Left lung (tissue), 10 donors: ENCODE results near the gene ZNF787. TPM values are rescaled to one million over a fixed set of nuclear protein-coding genes. Genes with fewer than 3 reads are reported as not detected.
A peak's percentile ranks its signal among the peaks of the same experiment; 100 is the strongest.

ENCODE experiments used
- ATAC-seq: fragments of 200-7000 bp; cut with Tn5 transposase; one replicate; pipeline ENCODE4 v1.9.1; 2020; ENCODE audit warnings: moderate library complexity
- DNase-seq, 4 donors: peaks; one replicate each; pipeline ENCODE4 v3.0.0-alpha.2; 2013 to 2020
- H3K27ac ChIP-seq, 2 donors: fragments of 200-600 bp; sonication (generic) in 1 of 2; one replicate each; pipeline versions ENCODE4 v1.5.0 to v1.8.0; 2020 to 2021
- H3K27me3 ChIP-seq, 2 donors: fragments of 200-600 bp; sonication (generic) in 1 of 2; one replicate each; pipeline versions ENCODE4 v1.5.0 to v1.8.0; 2020 to 2021
- H3K36me3 ChIP-seq, 2 donors: fragments of 200-600 bp; sonication (generic) in 1 of 2; one replicate each; pipeline versions ENCODE4 v1.5.0 to v1.8.0; 2020 to 2021
- H3K4me1 ChIP-seq, 2 donors: fragments of 200-600 bp; one replicate each; pipeline ENCODE4 v1.8.0; 2021
- H3K4me3 ChIP-seq, 2 donors: fragments of 200-600 bp; sonication (generic) in 1 of 2; one replicate each; pipeline versions ENCODE4 v1.5.0 to v1.8.0; 2020 to 2021; ENCODE audit warnings: mild to moderate bottlenecking in 1 of 2
- H3K9me3 ChIP-seq, 2 donors: fragments of 200-600 bp; sonication (generic) in 1 of 2; one replicate each; pipeline versions ENCODE4 v1.5.0 to v1.8.0; 2020 to 2021
- intact Hi-C, 2 donors: fragments of 100-400 bp; cut with DNase I; formaldehyde crosslinking; loops; one replicate each; pipeline versions ENCODE4 v1.11.2 to v1.14.2; 2022
- polyA plus RNA-seq, 6 donors: library from polyadenylated mRNA; unstranded; fragments of 120-200 nt; gene quantifications; one replicate each; pipeline ENCODE4 v1.2.1, GENCODE V29; 2013; ENCODE audit not compliant: insufficient read length in 6 of 6
- total RNA-seq, 2 donors: library from RNA; stranded (reverse); fragmentation: NEBNext Ultra II Directional; extraction: Animal tissue kit (Norgen Biotek cat#: 25700); gene quantifications; one replicate each; pipeline ENCODE4 v1.2.1, GENCODE V29; 2021
- TF ChIP-seq, protein P1 (sequence below), 2 donors: fragments of 200-600 bp; sonication (generic) in 1 of 2; IDR thresholded peaks; one replicate each; pipeline versions ENCODE4 v1.5.0 to v1.8.0; 2021; ENCODE audit warnings: antibody characterized with exemption in 2 of 2
- donor health status: DM: no; HTN: yes; CAD: no.
- donor health status: DM: no; HTN: no; CAD: no.

The ZNF787 gene
- total and polyA plus RNA-seq, 8 donors, result 11.0 to 44.6 (median 19.3) TPM

DNA sequence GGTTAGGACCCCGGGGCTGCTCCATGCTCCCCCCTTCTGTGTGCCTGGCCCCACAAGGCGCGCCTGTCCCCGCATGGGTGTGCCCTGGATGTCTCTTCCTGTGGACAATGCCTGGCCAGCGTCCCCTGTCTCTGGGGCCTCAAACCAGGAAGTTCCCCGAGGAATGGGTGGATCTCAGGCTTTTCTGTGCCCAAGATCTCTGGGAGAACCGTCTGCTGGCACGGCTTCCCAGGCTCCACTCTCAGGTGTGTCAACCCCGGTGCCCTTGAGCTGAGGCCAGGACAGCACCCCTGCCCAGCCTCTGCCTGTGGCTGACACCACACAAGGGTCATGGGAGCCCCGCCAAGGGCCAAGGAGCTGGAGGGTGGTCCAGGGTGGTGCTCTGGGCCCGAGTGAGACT, 35.7 kb upstream of the ZNF787 start:
- peaks cover 0 to 3% of the 10 kb centered on the region in 2 donors for H3K4me1 ChIP-seq
- no peak for ATAC-seq
- H3K9me3 ChIP-seq, result no peaks in the 10 kb centered on the region
- TF ChIP-seq, protein P1, sequence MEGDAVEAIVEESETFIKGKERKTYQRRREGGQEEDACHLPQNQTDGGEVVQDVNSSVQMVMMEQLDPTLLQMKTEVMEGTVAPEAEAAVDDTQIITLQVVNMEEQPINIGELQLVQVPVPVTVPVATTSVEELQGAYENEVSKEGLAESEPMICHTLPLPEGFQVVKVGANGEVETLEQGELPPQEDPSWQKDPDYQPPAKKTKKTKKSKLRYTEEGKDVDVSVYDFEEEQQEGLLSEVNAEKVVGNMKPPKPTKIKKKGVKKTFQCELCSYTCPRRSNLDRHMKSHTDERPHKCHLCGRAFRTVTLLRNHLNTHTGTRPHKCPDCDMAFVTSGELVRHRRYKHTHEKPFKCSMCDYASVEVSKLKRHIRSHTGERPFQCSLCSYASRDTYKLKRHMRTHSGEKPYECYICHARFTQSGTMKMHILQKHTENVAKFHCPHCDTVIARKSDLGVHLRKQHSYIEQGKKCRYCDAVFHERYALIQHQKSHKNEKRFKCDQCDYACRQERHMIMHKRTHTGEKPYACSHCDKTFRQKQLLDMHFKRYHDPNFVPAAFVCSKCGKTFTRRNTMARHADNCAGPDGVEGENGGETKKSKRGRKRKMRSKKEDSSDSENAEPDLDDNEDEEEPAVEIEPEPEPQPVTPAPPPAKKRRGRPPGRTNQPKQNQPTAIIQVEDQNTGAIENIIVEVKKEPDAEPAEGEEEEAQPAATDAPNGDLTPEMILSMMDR (IDR thresholded peaks at IDR 0.05), result no peak
- peak overlapping the region; percentile 33 to 70 for H3K27ac ChIP-seq
- H3K4me3 ChIP-seq, result no peak overlapping the region
- peaks cover 0 to 56% of the 10 kb centered on the region in 2 donors for H3K36me3 ChIP-seq
- no peaks in the 10 kb centered on the region for H3K27me3 ChIP-seq
- DNase-seq, result no peak
- intact Hi-C loops, result no loop called here

DNA sequence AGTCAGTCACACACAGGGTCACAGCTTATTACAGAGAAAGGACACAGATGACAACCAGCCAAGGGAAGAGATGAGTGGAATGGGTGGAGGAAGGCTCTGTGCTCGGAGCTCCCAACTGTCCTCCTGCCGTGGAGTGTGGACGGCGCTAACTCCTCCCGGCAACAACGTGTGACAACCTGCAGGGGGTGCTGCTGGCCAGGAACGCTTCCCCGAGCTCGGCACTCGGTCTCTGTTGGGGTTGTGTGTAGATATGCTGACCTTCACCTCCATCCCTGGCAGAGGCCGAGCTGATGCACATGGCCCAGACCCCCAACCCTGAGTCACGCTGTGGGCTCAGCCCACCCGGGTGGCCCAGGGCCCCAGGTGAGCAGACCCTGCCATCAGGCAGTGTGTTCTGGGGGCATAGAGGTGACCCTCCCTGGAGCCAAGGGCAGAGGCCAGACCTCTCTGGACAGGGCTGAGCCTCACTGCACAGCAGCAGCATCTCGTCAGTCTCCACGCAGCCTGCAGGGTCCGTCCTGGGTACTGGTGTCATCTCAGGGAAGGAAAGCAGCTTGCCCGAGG, 34.1 kb upstream of the ZNF787 start:
- Histone ChIP-seq H3K27ac (no peak overlapping the region), H3K36me3 (peaks cover 0 to 44% of the 10 kb centered on the region in 2 donors), H3K27me3 (no peaks in the 10 kb centered on the region), H3K4me1 (peaks cover 0 to 3% of the 10 kb centered on the region in 2 donors), H3K4me3 (no peak overlapping the region), H3K9me3 (no peaks in the 10 kb centered on the region)
- peak; percentile 49 for ATAC-seq
- intact Hi-C loops, result no loop called here
- TF ChIP-seq, protein P1 (IDR thresholded peaks at IDR 0.05), result peak in 1 of 2 donors; percentile 33
- no peak for DNase-seq

DNA sequence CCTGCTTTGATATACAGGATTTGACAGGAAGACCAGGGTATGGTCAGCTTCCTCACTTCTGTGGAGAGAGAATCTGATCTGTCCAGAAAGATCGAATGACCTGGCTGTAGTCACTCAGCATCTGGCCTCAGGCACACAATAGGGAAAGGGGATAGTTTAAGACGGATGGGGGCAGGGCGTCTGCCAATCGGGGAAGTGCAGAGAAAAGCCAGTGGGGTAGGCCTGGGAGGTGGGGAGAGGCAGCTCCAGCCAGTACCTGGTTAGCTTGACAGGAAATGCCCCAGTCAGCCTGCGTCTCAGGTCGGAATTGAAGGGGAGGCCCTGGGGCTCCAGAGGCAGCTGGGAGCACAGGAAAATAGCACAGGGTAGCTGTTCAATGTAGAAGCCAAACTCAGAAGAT, 32.4 kb upstream of the ZNF787 start:
- Histone ChIP-seq H3K36me3 (peaks cover 0 to 39% of the 10 kb centered on the region in 2 donors), H3K27me3 (no peaks in the 10 kb centered on the region), H3K4me1 (peaks cover 0 to 3% of the 10 kb centered on the region in 2 donors), H3K9me3 (no peaks in the 10 kb centered on the region), H3K27ac (peak overlapping the region in 1 of 2 donors; percentile 33), H3K4me3 (no peak overlapping the region)
- ATAC-seq, result no peak
- TF ChIP-seq, protein P1 (IDR thresholded peaks at IDR 0.05), result no peak
- intact Hi-C loops, result no loop called here
- no peak for DNase-seq

DNA sequence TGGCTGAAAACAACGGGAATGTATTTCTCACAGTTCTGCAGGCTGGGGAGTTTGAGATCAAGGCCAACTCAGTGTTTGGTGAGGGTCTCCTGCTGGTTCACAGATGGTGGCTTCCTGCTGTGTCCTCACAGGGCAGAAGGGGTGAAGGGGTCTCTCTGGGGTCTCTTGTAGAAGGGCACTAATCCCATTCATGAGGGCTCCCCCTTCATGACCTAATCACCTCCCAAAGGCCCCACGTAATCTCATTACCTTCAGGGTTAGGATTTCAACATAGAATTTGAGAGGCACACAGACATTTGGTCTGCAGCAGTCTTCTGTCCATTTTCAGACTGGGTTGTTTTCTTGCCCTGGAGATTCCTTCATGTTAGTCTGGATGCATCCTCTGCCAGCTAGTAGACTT, 31.5 kb upstream of the ZNF787 start:
- Histone ChIP-seq H3K36me3 (peaks cover 0 to 44% of the 10 kb centered on the region in 2 donors), H3K4me1 (peaks cover 0 to 3% of the 10 kb centered on the region in 2 donors), H3K27ac (peak overlapping the region in 1 of 2 donors; percentile 33), H3K4me3 (no peak overlapping the region), H3K9me3 (no peaks in the 10 kb centered on the region), H3K27me3 (no peaks in the 10 kb centered on the region)
- no peak for DNase-seq
- no peak for ATAC-seq
- TF ChIP-seq, protein P1 (IDR thresholded peaks at IDR 0.05), result no peak
- intact Hi-C loops, result no loop called here

DNA sequence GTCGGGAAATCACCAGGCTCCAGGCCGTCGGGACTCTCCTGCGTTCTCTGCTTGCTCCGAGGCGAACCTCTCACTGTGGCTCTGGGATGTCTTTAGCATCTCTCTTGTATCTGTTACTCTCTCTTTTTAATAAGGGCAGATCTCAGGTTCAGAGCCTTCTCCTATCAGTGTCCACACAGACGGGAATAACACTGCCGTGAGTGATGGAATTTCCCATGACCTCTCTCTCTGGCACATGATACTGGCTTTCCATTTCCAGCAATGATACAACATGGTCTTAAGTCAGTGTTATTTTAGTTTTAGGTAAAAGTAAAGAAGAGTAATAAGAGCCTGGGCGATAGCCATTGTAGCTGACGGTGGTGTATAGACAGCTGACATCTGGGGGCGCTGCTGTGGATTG, 29.3 kb upstream of the ZNF787 start:
- H3K9me3 ChIP-seq, result no peaks in the 10 kb centered on the region
- DNase-seq, result no peak
- H3K4me3 ChIP-seq, result no peak overlapping the region
- peaks cover 0 to 47% of the 10 kb centered on the region in 2 donors for H3K36me3 ChIP-seq
- no peaks in the 10 kb centered on the region for H3K27me3 ChIP-seq
- intact Hi-C loops, result no loop called here
- no peak overlapping the region for H3K27ac ChIP-seq
- ATAC-seq, result no peak
- H3K4me1 ChIP-seq, result no peaks in the 10 kb centered on the region
- TF ChIP-seq, protein P1 (IDR thresholded peaks at IDR 0.05), result no peak
